GM21723 (cell line): Measurements from ENCODE around the gene CDK5.
A peak's percentile ranks its signal among the peaks of the same experiment; 100 is the strongest.

Source experiments
- ATAC-seq: cut with Tn5 transposase; IDR thresholded peaks from one replicate; pipeline ENCODE4 v1.9.1; 2021; ENCODE audit warnings: mild to moderate bottlenecking, moderate library complexity; ENCODE audit not compliant: unreplicated experiment

The CDK5 gene

GRCh38 chr7:151057506-151057988, at the start of gene CDK5:
CDK5 (minus strand) TSS chr7:151057897; CDS start chr7:151057848, 49 bp downstream.
- ATAC-seq: peak; percentile 12

GRCh38 chr7:151104411-151105235, 46.9 kb upstream of the CDK5 start:
- ATAC-seq: no peak

- no peak for ATAC-seq
These were observed 46.3 kb upstream of the CDK5 start for GRCh38 chr7:151103973-151104372.

GRCh38 chr7:151102991-151103390, 45.3 kb upstream of the CDK5 start:
- ATAC-seq: no peak

- ATAC-seq: no peak
These were observed 44.1 kb upstream of the CDK5 start for GRCh38 chr7:151101621-151102396.

- no peak for ATAC-seq
These were observed 43.2 kb upstream of the CDK5 start for GRCh38 chr7:151100921-151101320.

GRCh38 chr7:151099486-151100211, 42.0 kb upstream of the CDK5 start:
- ATAC-seq: no peak

GRCh38 chr7:151095828-151096475, 38.3 kb upstream of the CDK5 start:
- ATAC-seq: no peak

- ATAC-seq: no peak
These were observed 37.6 kb upstream of the CDK5 start for GRCh38 chr7:151095123-151095797.

- ATAC-seq: no peak
These were observed 37.0 kb upstream of the CDK5 start for GRCh38 chr7:151094675-151095074.

- ATAC-seq: no peak
These were observed 36.1 kb upstream of the CDK5 start for GRCh38 chr7:151093748-151094147.

- no peak for ATAC-seq
These were observed 34.3 kb upstream of the CDK5 start for GRCh38 chr7:151091988-151092387.

GRCh38 chr7:151091431-151091830, 33.7 kb upstream of the CDK5 start:
- no peak for ATAC-seq

GRCh38 chr7:151091003-151091402, 33.3 kb upstream of the CDK5 start:
- no peak for ATAC-seq

GRCh38 chr7:151089893-151090730, 32.4 kb upstream of the CDK5 start:
- ATAC-seq: no peak

GRCh38 chr7:151088856-151089699, 31.4 kb upstream of the CDK5 start:
- ATAC-seq: no peak

- ATAC-seq: no peak
These were observed 30.5 kb upstream of the CDK5 start for GRCh38 chr7:151088019-151088855.
